Keratinocyte (primary cell): ENCODE data around the gene PRSS36.

Experiments
- EZH2 ChIP-seq: IDR thresholded peaks from one replicate; pipeline ENCODE4 v1.6.1; 2012; ENCODE audit warnings: inconsistent platforms, mild to moderate bottlenecking, low read length, moderate library complexity
- TF ChIP-seq, protein P1 (sequence below), 3 experiments: IDR thresholded peaks in 1 of 3; conservative IDR thresholded peaks in 1 of 3; optimal IDR thresholded peaks in 1 of 3; 2 replicates in 2 of 3; 3 replicates in 1 of 3; pipeline versions ENCODE3 to v1.5.1; 2011; ENCODE audit warnings: low read length in 3 of 3, mild to moderate bottlenecking in 3 of 3, moderate library complexity in 2 of 3, control low read depth in 1 of 3, inconsistent platforms in 1 of 3; ENCODE audit not compliant: insufficient read depth in 2 of 3; ENCODE audit errors: extremely low read depth in 1 of 3

DNA sequence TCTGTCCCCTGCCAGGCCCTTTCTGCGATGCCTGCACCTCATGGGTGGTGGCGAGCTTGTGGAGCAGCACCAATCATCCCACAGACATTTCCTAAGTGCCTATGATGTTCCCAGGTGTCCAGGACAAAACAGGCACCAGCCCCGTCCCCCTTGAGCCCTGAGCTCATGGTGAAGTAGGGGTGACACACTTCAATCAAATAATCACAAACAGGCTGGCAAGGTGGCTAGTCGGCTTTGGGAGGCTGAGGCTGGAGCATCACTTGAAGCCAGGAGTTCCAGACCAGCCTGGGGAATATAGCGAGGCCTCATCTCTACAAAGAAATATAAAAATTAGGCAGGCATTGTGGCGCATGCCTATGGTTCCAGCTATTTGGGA lies 13.6 kb downstream of the PRSS36 start:
- TF ChIP-seq, protein P1, sequence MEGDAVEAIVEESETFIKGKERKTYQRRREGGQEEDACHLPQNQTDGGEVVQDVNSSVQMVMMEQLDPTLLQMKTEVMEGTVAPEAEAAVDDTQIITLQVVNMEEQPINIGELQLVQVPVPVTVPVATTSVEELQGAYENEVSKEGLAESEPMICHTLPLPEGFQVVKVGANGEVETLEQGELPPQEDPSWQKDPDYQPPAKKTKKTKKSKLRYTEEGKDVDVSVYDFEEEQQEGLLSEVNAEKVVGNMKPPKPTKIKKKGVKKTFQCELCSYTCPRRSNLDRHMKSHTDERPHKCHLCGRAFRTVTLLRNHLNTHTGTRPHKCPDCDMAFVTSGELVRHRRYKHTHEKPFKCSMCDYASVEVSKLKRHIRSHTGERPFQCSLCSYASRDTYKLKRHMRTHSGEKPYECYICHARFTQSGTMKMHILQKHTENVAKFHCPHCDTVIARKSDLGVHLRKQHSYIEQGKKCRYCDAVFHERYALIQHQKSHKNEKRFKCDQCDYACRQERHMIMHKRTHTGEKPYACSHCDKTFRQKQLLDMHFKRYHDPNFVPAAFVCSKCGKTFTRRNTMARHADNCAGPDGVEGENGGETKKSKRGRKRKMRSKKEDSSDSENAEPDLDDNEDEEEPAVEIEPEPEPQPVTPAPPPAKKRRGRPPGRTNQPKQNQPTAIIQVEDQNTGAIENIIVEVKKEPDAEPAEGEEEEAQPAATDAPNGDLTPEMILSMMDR (optimal IDR thresholded peaks at IDR 0.05 in 1 of 3, IDR thresholded peaks at IDR 0.05 in 1 of 3, conservative IDR thresholded peaks at IDR 0.05 in 1 of 3; ENCODE audit: extremely low read depth in 1 of 3, insufficient read depth in 2 of 3, low read length in 3 of 3), result no peak
- no peak for TF ChIP-seq EZH2
